ENCODE measurements around the gene VGLL4. TPM values are rescaled to one million over a fixed set of nuclear protein-coding genes. Genes with fewer than 3 reads are reported as not detected.
A peak's percentile ranks its signal among the peaks of the same experiment; 100 is the strongest.

VGLL4 gene
- total RNA-seq, 2 donors from 2014 or later = 47.5 to 49.7 TPM

- Histone ChIP-seq H3K36me3 (ENCODE audit: control insufficient read depth, insufficient read depth, low read length) (peaks cover 27% of the 10 kb centered on the region), H3K4me1 (ENCODE audit: control insufficient read depth, insufficient read depth, low read length) (peaks cover 5% of the 10 kb centered on the region), H3K9ac (ENCODE audit: extremely low read depth, low read length, poor library complexity, severe bottlenecking) (no peak overlapping the region), H3K9me3 (ENCODE audit: control insufficient read depth, low read length) (no peaks in the 10 kb centered on the region), H3K27me3 (ENCODE audit: control insufficient read depth, insufficient read depth, low read length, poor library complexity, severe bottlenecking) (no peaks in the 10 kb centered on the region), H3K27ac (ENCODE audit: low read depth, low read length) (no peak overlapping the region), H3K4me3 (ENCODE audit: low read length) (no peak overlapping the region)
- TF ChIP-seq, protein P1, sequence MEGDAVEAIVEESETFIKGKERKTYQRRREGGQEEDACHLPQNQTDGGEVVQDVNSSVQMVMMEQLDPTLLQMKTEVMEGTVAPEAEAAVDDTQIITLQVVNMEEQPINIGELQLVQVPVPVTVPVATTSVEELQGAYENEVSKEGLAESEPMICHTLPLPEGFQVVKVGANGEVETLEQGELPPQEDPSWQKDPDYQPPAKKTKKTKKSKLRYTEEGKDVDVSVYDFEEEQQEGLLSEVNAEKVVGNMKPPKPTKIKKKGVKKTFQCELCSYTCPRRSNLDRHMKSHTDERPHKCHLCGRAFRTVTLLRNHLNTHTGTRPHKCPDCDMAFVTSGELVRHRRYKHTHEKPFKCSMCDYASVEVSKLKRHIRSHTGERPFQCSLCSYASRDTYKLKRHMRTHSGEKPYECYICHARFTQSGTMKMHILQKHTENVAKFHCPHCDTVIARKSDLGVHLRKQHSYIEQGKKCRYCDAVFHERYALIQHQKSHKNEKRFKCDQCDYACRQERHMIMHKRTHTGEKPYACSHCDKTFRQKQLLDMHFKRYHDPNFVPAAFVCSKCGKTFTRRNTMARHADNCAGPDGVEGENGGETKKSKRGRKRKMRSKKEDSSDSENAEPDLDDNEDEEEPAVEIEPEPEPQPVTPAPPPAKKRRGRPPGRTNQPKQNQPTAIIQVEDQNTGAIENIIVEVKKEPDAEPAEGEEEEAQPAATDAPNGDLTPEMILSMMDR (conservative IDR thresholded peaks at IDR 0.05) = no peak
- Mint-ChIP-seq H3K4me1 (peaks cover 2% of the 10 kb centered on the region), H3K27me3 (ENCODE audit: insufficient read depth) (no peaks in the 10 kb centered on the region), H3K27ac (peak overlapping the region; percentile 39), H3K9me3 (no peaks in the 10 kb centered on the region), H3K4me3 (no peak overlapping the region), H3K36me3 (ENCODE audit: low read depth) (peaks cover 32% of the 10 kb centered on the region)
- 95 to 98% methylated on average over 14 to 16 of the region's 16 CpGs for WGBS, 2 experiments (ENCODE audit: insufficient coverage in 1 of 2, insufficient read length in 1 of 2)
- DNase-seq = peak; percentile 34
These were observed 78.6 kb downstream of the VGLL4 start for GRCh38 chr3:11565072-11565471.

DNA sequence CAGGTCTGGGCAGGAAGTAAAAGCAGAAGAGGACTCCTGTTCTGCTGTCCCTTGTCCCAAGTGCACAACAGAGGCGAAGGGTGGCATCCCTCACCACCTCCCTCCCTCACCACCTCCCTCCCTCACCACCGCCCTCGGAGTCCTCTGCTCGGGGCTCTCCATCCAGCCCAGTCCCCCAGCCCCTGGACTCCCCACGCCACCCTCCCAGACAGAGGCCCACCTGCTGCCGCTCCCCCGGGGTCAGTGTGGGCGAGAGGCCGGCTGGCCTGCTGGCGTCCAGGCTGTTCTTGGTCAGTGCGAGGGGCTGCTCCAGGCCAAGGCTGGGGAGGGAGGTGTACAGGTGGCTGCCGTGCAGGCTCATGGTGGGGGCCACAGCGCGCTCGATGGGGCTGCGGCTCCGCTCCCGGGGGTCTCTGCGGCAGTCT, 79.1 kb downstream of the VGLL4 start:
- no peaks in the 10 kb centered on the region for H3K9me3 Mint-ChIP-seq
- WGBS, 2 experiments (ENCODE audit: insufficient coverage in 1 of 2, insufficient read length in 1 of 2) = 95 to 97% methylated on average over 5 to 19 of the region's 19 CpGs
- no peaks in the 10 kb centered on the region for H3K27me3 Mint-ChIP-seq (ENCODE audit: insufficient read depth)
- peaks cover 27% of the 10 kb centered on the region for H3K36me3 ChIP-seq (ENCODE audit: control insufficient read depth, insufficient read depth, low read length)
- no peak for DNase-seq
- H3K27ac Mint-ChIP-seq = no peak overlapping the region
- H3K4me3 Mint-ChIP-seq = no peak overlapping the region
- H3K36me3 Mint-ChIP-seq (ENCODE audit: low read depth) = peaks cover 32% of the 10 kb centered on the region
- TF ChIP-seq, protein P1 (conservative IDR thresholded peaks at IDR 0.05) = no peak
- H3K4me1 ChIP-seq (ENCODE audit: control insufficient read depth, insufficient read depth, low read length) = peaks cover 5% of the 10 kb centered on the region
- H3K9ac ChIP-seq (ENCODE audit: extremely low read depth, low read length, poor library complexity, severe bottlenecking) = no peak overlapping the region
- H3K9me3 ChIP-seq (ENCODE audit: control insufficient read depth, low read length) = no peaks in the 10 kb centered on the region
- H3K27me3 ChIP-seq (ENCODE audit: control insufficient read depth, insufficient read depth, low read length, poor library complexity, severe bottlenecking) = no peaks in the 10 kb centered on the region
- H3K27ac ChIP-seq (ENCODE audit: low read depth, low read length) = peak overlapping the region; percentile 17
- H3K4me3 ChIP-seq (ENCODE audit: low read length) = no peak overlapping the region
- peaks cover 2% of the 10 kb centered on the region for H3K4me1 Mint-ChIP-seq

DNA sequence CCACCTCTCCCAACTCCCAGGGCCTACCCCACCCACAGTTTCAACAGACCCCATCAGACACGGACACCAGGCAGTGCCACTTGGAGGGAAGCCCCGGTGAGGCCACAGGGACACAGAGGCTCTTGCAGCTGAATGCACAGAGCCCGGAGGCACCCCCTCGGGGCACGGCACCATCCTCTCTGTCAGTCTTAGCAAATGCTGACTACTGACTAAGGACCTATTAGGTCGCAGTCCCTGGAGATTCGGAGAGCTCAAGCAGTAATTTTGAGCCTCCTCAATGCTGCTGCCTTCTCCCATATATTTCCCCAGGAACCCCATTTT, 79.9 kb downstream of the VGLL4 start:
- DNase-seq = no peak
- Histone ChIP-seq H3K27me3 (ENCODE audit: control insufficient read depth, insufficient read depth, low read length, poor library complexity, severe bottlenecking) (no peaks in the 10 kb centered on the region), H3K4me1 (ENCODE audit: control insufficient read depth, insufficient read depth, low read length) (peaks cover 5% of the 10 kb centered on the region), H3K4me3 (ENCODE audit: low read length) (no peak overlapping the region), H3K36me3 (ENCODE audit: control insufficient read depth, insufficient read depth, low read length) (peaks cover 27% of the 10 kb centered on the region), H3K9me3 (ENCODE audit: control insufficient read depth, low read length) (no peaks in the 10 kb centered on the region), H3K9ac (ENCODE audit: extremely low read depth, low read length, poor library complexity, severe bottlenecking) (no peak overlapping the region), H3K27ac (ENCODE audit: low read depth, low read length) (no peak overlapping the region)
- WGBS, 2 experiments (ENCODE audit: insufficient coverage in 1 of 2, insufficient read length in 1 of 2) = 93 to 94% methylated on average over 6 to 7 of the region's 7 CpGs
- Mint-ChIP-seq H3K9me3 (no peaks in the 10 kb centered on the region), H3K4me1 (peaks cover 2% of the 10 kb centered on the region), H3K27me3 (ENCODE audit: insufficient read depth) (no peaks in the 10 kb centered on the region), H3K27ac (no peak overlapping the region), H3K4me3 (no peak overlapping the region), H3K36me3 (ENCODE audit: low read depth) (peaks cover 32% of the 10 kb centered on the region)
- TF ChIP-seq, protein P1 (conservative IDR thresholded peaks at IDR 0.05) = no peak
